Measurements from ENCODE around the gene IRF2BPL. TPM values are rescaled to one million over a fixed set of nuclear protein-coding genes. Genes with fewer than 3 reads are reported as not detected.

The IRF2BPL gene
- total and polyA plus RNA-seq, 2 of the 8 experiments (the other 6 are each of a cell fraction or from before 2014, with no cell fraction given): 18.8 to 57.0 TPM

DNA sequence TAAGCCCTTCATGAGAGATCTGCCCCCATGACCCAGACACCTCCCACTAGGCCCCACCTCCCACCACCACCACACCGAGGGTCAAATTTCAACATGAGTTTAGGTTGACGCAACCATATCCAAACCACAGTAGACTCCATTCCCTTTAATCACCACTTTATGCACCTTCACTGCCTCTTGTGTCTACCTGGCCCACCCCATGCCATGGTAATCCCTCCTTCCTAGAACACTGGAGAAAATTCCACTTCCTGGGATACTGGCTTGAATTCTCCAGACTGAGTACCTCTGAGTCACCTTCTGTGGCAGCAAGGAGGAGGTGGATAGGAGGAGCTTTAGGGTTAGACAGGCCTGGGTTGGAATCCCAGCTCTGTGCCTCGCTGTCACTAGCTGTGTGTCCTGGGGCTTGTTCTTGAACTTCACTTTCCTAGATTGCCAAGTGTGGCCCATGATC is 43.5 kb upstream of the IRF2BPL start (continued):
- TF ChIP-seq POLR2A (IDR thresholded peaks at IDR 0.05; ENCODE audit: control extremely low read depth in 1 of 2, low read depth in 2 of 2, low read length in 2 of 2) (no peak), BACH1 (IDR thresholded peaks at IDR 0.05; ENCODE audit: low read length) (no peak), ATF3 (IDR thresholded peaks at IDR 0.05; ENCODE audit: insufficient read depth, low read depth, low read length) (no peak), HDAC6 (IDR thresholded peaks at IDR 0.05; ENCODE audit: low read depth, low read length) (no peak), RXRA (IDR thresholded peaks at IDR 0.05; ENCODE audit: insufficient read depth, low read depth, low read length) (no peak), SRF (IDR thresholded peaks at IDR 0.05; ENCODE audit: low read depth, low read length) (no peak), KDM5A (IDR thresholded peaks at IDR 0.05; ENCODE audit: low read length) (no peak)
